GM12872 (cell line): ENCODE data around the gene LAPTM4A.

Experiments used
- TF ChIP-seq, protein P1 (sequence below): IDR thresholded peaks from 3 replicates; pipeline ENCODE4 v1.5.1; 2011; ENCODE audit warnings: low read depth, mild to moderate bottlenecking, low read length, moderate library complexity; ENCODE audit not compliant: insufficient read depth

The LAPTM4A gene

DNA sequence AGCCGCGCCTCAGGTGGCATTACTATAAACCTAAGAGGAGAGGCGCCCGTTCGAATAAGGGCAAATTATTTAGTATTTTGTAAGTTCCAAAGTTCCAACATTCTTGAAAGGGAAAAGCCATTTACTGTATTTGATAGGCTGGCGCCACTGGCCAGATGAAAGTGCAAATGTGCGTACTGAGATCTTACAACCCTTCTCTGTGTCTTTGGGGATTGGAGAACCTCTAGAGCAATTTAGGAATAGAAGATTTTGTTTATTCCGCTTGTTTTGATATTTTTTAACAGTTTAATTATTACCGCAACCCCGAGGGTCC lies 61.1 kb downstream of the LAPTM4A start:
- TF ChIP-seq, protein P1, sequence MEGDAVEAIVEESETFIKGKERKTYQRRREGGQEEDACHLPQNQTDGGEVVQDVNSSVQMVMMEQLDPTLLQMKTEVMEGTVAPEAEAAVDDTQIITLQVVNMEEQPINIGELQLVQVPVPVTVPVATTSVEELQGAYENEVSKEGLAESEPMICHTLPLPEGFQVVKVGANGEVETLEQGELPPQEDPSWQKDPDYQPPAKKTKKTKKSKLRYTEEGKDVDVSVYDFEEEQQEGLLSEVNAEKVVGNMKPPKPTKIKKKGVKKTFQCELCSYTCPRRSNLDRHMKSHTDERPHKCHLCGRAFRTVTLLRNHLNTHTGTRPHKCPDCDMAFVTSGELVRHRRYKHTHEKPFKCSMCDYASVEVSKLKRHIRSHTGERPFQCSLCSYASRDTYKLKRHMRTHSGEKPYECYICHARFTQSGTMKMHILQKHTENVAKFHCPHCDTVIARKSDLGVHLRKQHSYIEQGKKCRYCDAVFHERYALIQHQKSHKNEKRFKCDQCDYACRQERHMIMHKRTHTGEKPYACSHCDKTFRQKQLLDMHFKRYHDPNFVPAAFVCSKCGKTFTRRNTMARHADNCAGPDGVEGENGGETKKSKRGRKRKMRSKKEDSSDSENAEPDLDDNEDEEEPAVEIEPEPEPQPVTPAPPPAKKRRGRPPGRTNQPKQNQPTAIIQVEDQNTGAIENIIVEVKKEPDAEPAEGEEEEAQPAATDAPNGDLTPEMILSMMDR: no peak

GRCh38 chr2:19989667-19990415 lies 61.6 kb downstream of the LAPTM4A start, which contains the start of gene WDR35:
Gene WDR35 (minus strand): TSS chr2:19990105. CDS start chr2:19990015, 90 bp downstream.
- TF ChIP-seq, protein P1: no peak

DNA sequence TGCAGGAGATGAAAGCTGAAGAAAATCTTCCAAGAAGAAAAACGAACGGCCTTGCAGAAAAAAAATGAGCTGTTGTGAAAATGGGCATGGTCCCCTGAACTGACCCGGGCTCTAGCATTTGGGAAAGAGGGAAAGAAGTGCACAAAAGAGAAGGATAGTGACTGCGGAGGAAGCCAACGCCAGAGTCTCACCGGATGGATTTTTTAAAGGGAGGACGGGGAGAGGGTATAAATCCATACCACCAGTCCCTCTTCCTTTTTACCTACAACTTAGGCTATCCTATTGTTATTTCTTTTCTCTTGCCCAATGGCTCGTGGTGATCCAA lies 62.1 kb downstream of the LAPTM4A start:
- TF ChIP-seq, protein P1: no peak

GRCh38 chr2:19988600-19988999 lies 62.8 kb downstream of the LAPTM4A start:
- TF ChIP-seq, protein P1: no peak

DNA sequence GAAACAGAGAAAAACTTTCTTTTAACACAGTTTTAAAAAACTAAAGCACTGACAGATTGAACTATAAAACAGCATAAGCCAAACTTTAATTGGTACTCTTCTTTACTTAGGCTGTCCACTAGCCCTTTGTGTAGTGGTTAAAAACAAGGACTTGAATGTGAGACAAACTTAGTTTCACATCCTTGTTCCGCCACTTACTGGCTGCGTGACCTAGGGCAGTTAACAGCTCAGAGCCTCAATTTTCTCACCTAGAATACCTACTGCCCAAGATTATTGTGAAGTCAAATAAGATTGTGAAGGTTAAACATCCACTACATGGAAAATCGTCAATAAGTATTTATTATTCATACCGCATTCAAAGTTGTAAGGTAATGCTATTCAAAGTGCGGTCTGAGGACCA lies 63.5 kb downstream of the LAPTM4A start:
- TF ChIP-seq, protein P1: no peak
